HL-60 (cell line): ENCODE data around the gene CEP63.

Source experiments
- DNase-seq, 2 experiments: peaks; one replicate each; pipeline ENCODE4 v3.0.0-alpha.2; 2010 to 2020; ENCODE audit warnings: low read depth in 1 of 2, low spot score in 1 of 2
- H3K27ac ChIP-seq: fragments of 250-450 bp; sonication (Bioruptor Pico); replicated peaks from 2 replicates; pipeline ENCODE4 v1.5.1; 2020; ENCODE audit warnings: mild to moderate bottlenecking, moderate library complexity
- H3K27me3 ChIP-seq: fragments of 250-450 bp; sonication (Bioruptor Pico); 2 replicates; pipeline ENCODE4 v1.5.1; 2021; ENCODE audit warnings: mild to moderate bottlenecking, moderate library complexity; ENCODE audit not compliant: insufficient read depth, poor library complexity, severe bottlenecking
- H3K4me3 ChIP-seq: replicated peaks from 2 replicates; pipeline ENCODE4 v1.5.1; 2011; ENCODE audit warnings: mild to moderate bottlenecking, control low read depth, low read length; ENCODE audit not compliant: insufficient read depth
- GABPA ChIP-seq: IDR thresholded peaks from 2 replicates; pipeline ENCODE4 v1.6.1; 2012; ENCODE audit warnings: low read depth
- POLR2AphosphoS5 ChIP-seq: IDR thresholded peaks from 2 replicates; pipeline ENCODE4 v1.6.1; 2012; ENCODE audit warnings: low read depth
- SPI1 ChIP-seq: IDR thresholded peaks from 2 replicates; pipeline ENCODE4 v1.6.1; 2012; ENCODE audit warnings: low read depth, mild to moderate bottlenecking, borderline replicate concordance
- TF ChIP-seq, protein P1 (sequence below): IDR thresholded peaks from 2 replicates; pipeline ENCODE4 v1.6.1; 2012; ENCODE audit warnings: low read depth; ENCODE audit not compliant: insufficient replicate concordance
- TF ChIP-seq, protein P2 (sequence below): IDR thresholded peaks from one replicate; pipeline ENCODE4 v1.5.1; 2011; ENCODE audit warnings: low read length, control low read depth, inconsistent platforms; ENCODE audit not compliant: insufficient read depth

The CEP63 gene

DNA sequence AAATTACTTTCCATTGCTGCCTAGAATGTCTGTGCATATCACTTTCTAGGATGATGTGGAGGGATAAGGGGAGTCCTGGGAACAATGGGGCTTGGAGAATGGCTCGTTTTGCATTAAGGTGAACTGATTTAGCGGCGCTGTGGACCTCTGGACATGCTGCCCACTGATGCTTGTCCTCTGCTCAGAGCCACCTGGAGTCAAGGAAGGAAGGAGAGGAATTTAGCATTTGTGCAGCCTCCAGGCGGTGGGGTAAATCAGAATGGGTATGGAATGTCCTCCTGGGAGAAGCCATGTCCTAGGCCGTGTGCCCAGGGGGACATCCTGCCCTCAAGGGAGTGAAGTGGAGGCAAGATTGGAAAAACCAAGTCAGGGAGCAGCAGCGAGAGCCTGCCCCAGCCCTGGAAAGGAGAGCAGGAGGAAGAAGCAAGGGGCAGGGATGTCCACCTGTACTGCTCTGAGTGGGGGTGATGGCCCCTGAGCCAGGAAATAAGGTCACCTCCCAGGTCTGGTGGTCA is 127.2 kb downstream of the CEP63 start:
- DNase-seq, result no peak
- Histone ChIP-seq H3K27me3 (no peaks in the 10 kb centered on the region), H3K27ac (no peak overlapping the region), H3K4me3 (no peak overlapping the region)
- TF ChIP-seq POLR2AphosphoS5 (no peak), SPI1 (no peak), GABPA (no peak)
- TF ChIP-seq, protein P1, sequence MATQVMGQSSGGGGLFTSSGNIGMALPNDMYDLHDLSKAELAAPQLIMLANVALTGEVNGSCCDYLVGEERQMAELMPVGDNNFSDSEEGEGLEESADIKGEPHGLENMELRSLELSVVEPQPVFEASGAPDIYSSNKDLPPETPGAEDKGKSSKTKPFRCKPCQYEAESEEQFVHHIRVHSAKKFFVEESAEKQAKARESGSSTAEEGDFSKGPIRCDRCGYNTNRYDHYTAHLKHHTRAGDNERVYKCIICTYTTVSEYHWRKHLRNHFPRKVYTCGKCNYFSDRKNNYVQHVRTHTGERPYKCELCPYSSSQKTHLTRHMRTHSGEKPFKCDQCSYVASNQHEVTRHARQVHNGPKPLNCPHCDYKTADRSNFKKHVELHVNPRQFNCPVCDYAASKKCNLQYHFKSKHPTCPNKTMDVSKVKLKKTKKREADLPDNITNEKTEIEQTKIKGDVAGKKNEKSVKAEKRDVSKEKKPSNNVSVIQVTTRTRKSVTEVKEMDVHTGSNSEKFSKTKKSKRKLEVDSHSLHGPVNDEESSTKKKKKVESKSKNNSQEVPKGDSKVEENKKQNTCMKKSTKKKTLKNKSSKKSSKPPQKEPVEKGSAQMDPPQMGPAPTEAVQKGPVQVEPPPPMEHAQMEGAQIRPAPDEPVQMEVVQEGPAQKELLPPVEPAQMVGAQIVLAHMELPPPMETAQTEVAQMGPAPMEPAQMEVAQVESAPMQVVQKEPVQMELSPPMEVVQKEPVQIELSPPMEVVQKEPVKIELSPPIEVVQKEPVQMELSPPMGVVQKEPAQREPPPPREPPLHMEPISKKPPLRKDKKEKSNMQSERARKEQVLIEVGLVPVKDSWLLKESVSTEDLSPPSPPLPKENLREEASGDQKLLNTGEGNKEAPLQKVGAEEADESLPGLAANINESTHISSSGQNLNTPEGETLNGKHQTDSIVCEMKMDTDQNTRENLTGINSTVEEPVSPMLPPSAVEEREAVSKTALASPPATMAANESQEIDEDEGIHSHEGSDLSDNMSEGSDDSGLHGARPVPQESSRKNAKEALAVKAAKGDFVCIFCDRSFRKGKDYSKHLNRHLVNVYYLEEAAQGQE, result no peak
- TF ChIP-seq, protein P2, sequence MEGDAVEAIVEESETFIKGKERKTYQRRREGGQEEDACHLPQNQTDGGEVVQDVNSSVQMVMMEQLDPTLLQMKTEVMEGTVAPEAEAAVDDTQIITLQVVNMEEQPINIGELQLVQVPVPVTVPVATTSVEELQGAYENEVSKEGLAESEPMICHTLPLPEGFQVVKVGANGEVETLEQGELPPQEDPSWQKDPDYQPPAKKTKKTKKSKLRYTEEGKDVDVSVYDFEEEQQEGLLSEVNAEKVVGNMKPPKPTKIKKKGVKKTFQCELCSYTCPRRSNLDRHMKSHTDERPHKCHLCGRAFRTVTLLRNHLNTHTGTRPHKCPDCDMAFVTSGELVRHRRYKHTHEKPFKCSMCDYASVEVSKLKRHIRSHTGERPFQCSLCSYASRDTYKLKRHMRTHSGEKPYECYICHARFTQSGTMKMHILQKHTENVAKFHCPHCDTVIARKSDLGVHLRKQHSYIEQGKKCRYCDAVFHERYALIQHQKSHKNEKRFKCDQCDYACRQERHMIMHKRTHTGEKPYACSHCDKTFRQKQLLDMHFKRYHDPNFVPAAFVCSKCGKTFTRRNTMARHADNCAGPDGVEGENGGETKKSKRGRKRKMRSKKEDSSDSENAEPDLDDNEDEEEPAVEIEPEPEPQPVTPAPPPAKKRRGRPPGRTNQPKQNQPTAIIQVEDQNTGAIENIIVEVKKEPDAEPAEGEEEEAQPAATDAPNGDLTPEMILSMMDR, result no peak

DNA sequence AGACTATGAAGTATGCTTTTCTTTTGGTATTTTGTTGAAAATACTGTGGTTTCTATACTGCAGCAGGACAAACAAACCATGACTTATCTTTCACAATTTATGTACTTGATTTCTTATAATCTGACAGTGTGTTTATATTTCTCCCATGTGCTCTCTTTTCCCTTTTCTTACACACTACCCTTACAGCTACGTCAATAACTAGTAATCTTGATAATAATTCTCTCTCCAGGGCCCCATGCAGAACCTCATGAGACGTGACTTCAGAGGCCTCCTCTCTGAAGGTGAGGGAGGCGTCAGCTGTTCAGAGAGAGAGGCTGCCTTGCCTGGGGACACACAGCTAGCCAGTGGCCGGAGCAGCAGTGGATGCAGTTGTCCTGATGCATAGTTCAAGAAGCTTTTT is 129.1 kb downstream of the CEP63 start:
- TF ChIP-seq POLR2AphosphoS5 (no peak), SPI1 (no peak), GABPA (no peak)
- TF ChIP-seq, protein P1, result no peak
- TF ChIP-seq, protein P2, result no peak

DNA sequence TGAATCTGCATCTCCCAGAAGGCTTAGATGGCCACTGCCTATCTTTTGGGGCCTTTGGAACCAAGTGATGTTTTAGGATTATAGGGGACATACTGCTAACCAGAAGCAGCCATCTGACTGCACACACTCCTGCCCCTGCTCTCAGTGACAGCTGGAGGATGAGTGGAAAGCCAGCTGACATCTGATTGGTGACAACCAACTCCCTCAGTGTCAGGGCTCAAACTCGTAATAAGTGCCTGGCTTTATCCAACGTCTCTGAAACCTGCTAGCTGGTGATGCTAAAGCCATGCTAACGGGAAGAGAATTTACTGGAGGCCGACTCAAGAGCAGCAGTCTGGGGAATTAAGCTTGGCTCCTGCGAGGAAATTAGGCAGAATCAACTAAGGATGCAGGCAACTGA is 129.9 kb downstream of the CEP63 start:
- DNase-seq, result no peak
- H3K4me3 ChIP-seq, result no peak overlapping the region
- no peak overlapping the region for H3K27ac ChIP-seq
- TF ChIP-seq, protein P2, result no peak
- TF ChIP-seq SPI1 (no peak), GABPA (no peak), POLR2AphosphoS5 (no peak)
- TF ChIP-seq, protein P1, result no peak
- H3K27me3 ChIP-seq, result no peaks in the 10 kb centered on the region

More for the DNA sequence above, 129.1 kb downstream of the CEP63 start:
- H3K4me3 ChIP-seq, result no peak overlapping the region
- no peaks in the 10 kb centered on the region for H3K27me3 ChIP-seq
- H3K27ac ChIP-seq, result no peak overlapping the region
- DNase-seq, result no peak
